H54 (cell line): ENCODE data around the gene SHROOM2.

Experiments used
- DNase-seq: peaks from one replicate; pipeline ENCODE4 v3.0.0; 2011; ENCODE audit warnings: low spot score, mixed read lengths; ENCODE audit not compliant: insufficient read length
- FAIRE-seq: peaks from 3 replicates; lab custom pipeline; 2011; peaks lifted over from hg19 to GRCh38; lab: Jason Lieb, UNC
- POLR2A ChIP-seq: IDR thresholded peaks from 2 replicates; pipeline ENCODE4 v1.6.1; 2011; ENCODE audit warnings: low read depth, mild to moderate bottlenecking, low read length

Gene SHROOM2

DNA sequence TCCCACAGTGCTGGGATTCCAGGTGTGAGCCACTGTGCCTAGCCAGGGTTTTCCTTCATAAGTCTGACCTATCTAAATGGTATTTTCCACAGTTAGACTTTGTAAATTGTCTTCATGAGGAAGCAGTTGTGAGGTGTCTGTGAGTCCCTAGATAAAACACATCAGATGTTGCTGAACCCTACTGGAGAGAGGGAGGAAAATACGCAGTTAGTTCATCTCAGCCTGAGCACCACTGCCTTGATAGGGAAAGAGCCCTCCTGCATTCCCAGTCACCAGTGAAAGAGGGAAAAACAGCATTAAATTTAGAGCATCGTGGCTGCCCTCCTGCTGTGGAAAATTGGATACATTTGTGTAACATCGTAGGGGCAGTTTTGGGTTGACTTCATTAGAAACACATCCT is 149.2 kb downstream of the SHROOM2 start:
- TF ChIP-seq POLR2A, result no peak
- FAIRE-seq (no peak), DNase-seq (no peak)

- FAIRE-seq (no peak), DNase-seq (no peak)
- TF ChIP-seq POLR2A, result no peak
Observed at GRCh38 chrX:9937761-9938160, 151.5 kb downstream of the SHROOM2 start.

DNA sequence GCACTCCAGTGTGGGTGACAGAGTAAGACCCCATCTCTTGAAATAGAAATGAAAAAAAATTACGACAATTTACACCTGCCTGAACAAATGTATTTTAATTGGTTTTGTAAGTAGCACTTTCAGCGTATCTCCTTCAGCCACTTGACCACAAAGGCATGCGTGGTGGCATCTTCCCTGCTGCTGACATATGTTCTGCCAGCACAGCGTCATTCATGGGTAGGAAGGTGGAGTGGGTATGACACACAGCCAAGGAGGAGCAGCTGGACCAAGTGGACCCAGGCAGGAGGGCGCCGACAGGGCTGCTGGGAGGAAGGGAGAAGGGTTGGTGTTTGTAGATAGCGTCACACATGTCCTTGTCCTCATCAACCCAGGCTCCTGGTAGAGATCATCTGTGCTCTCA is 152.3 kb downstream of the SHROOM2 start:
- TF ChIP-seq POLR2A, result no peak
- DNase-seq (no peak), FAIRE-seq (no peak)

- TF ChIP-seq POLR2A, result no peak
- DNase-seq, result peak; percentile 52
- FAIRE-seq, result peak; percentile 61
Observed at GRCh38 chrX:9940421-9940820, 154.2 kb downstream of the SHROOM2 start.

DNA sequence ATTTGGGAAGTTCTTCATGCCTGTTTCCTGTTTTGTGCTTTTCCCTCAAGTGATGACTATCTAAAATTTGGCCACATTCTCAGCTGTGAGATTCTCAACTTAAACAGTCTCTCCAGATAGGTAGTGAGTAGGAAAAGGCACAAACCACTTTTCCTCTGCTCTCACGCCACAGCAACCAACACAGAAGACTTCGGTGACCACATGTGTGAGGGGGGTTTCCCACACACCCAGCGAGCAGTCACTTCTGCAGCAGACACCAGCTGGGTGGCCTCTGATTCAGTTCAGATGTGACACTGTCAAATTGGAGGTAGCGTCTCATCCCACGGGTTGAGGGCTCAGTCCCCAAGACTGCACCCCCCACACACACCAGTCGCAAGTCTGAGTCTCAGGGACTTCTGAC is 155.9 kb downstream of the SHROOM2 start:
- DNase-seq, result no peak
- FAIRE-seq, result no peak
- TF ChIP-seq POLR2A, result no peak

DNA sequence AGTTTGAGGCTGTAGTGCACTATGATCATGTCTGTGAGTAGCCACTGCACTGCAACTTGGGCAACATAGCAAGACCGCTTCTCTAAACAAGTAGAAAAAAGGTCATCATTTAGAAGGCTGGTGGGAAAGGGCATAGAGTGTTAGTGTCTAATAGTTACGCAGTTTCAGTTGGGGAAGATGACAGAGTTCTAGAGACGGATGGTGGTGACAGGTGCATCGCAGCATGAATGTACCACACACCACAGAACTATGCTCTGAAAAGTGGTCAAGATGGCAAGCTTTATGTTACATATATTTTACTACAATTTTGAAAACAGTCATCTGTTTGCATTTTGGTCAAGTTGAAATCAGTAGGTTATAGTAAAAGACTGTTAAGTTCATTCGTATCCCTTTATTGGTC is 157.2 kb downstream of the SHROOM2 start:
- no peak for TF ChIP-seq POLR2A
- DNase-seq (no peak), FAIRE-seq (no peak)

DNA sequence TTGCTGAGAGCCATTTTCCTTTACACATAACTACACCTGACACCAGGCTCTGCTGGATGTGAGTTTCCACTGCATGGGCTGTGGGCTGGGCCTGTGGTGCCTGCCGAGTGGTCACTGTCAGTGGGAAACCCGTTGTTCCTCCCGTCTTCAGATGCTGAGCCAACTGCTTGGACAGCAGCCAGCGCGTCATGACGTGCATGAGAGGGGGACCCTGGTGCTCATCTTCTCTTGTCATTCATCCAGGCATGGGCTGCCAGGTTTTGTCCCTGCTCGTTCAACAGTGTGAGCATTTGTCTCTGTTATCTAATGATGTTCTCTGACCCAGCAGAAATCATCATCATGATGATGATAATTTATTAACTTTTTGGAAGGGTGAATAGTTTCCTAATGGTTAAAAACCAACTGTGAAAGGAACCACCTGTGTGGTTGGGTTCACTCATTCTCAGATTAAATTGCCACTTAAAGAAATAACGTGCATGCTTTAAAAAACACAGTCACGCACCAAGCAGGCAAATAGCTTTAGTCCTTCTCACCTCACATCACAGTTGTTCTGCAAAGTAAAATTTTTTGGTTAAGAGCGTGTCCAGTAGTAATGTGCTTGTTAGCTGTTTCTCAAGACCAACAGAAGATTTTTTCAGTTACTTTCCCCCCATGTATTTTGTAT is 161.0 kb downstream of the SHROOM2 start:
- no peak for TF ChIP-seq POLR2A
- FAIRE-seq, result no peak
- DNase-seq, result no peak

GRCh38 chrX:9948406-9948805 is 162.2 kb downstream of the SHROOM2 start:
- DNase-seq (no peak), FAIRE-seq (no peak)
- no peak for TF ChIP-seq POLR2A

- TF ChIP-seq POLR2A, result no peak
- no peak for DNase-seq
- no peak for FAIRE-seq
Observed at GRCh38 chrX:9952300-9952699, 166.1 kb downstream of the SHROOM2 start.

- FAIRE-seq (no peak), DNase-seq (no peak)
- no peak for TF ChIP-seq POLR2A
Observed at GRCh38 chrX:9953396-9953795, 167.2 kb downstream of the SHROOM2 start.

GRCh38 chrX:9955506-9955905 is 169.3 kb downstream of the SHROOM2 start:
- TF ChIP-seq POLR2A, result no peak
- DNase-seq (no peak), FAIRE-seq (no peak)

DNA sequence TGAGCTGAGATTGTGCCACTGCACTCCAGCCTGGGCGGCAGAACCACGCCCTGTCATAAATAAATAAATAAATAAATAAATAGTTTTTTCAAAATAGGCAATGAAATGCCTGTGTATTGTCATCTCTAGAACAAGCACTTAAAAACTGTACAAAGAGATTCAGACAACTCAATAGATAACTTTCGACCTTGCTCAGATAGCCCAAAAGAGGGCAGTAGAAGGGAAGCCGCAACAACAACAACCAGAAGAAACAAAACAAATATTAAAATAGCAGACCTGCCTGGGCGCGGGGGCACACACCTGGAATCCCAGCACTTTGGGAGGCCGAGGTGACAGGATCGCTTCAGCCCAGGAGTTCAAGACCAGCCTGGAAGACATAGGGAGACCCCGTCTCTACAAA is 171.5 kb downstream of the SHROOM2 start:
- no peak for TF ChIP-seq POLR2A
- no peak for FAIRE-seq
- DNase-seq, result no peak

- FAIRE-seq, result no peak
- TF ChIP-seq POLR2A, result no peak
- no peak for DNase-seq
Observed at GRCh38 chrX:9958183-9958582, 172.0 kb downstream of the SHROOM2 start.

DNA sequence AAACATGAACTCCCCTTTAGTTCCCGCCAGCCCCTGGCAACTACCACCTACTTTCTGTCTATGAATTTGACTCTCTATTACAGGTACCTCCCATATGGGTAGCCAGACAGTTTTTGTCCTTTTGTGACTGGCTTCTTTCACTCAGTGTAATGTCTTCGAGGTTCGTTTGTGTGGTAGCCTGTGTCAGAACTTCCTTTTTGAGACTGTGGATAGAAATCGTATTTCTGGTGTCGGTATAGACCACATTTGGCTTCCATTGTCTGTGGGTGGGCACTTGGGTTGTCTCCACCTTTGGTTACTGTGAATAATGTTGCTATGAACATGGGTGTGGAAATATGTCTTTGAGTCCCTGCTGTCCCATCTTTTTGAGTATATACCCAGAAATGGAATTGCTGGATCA is 175.5 kb downstream of the SHROOM2 start:
- TF ChIP-seq POLR2A, result no peak
- FAIRE-seq (no peak), DNase-seq (no peak)

GRCh38 chrX:9966775-9967408 is 180.7 kb downstream of the SHROOM2 start, which contains the start of gene CLDN34:
CLDN34 (plus strand) TSS chrX:9967358; CDS start chrX:9967358, 0 bp downstream.
- FAIRE-seq (no peak), DNase-seq (no peak)
- no peak for TF ChIP-seq POLR2A
